HAP-1 (cell line): ENCODE measurements around the gene CELSR3.

ENCODE experiments used
- DNase-seq, 2 experiments: peaks; one replicate each; pipeline ENCODE4 v3.0.0-alpha.2; 2016 to 2020; ENCODE audit warnings: low spot score in 2 of 2
- H3K27me3 ChIP-seq: fragments of 250-450 bp; sonication (Bioruptor Pico); 2 replicates; pipeline ENCODE4 v1.5.1; 2020; ENCODE audit warnings: low read depth, mild to moderate bottlenecking, moderate library complexity
- H3K36me3 ChIP-seq: fragments of 250-450 bp; sonication (Bioruptor Pico); replicated peaks from 2 replicates; pipeline ENCODE4 v1.5.1; 2020; ENCODE audit warnings: mild to moderate bottlenecking
- H3K4me1 ChIP-seq: fragments of 250-450 bp; sonication (Bioruptor Pico); 2 replicates; pipeline ENCODE4 v1.5.1; 2020; ENCODE audit warnings: mild to moderate bottlenecking
- H3K4me3 ChIP-seq: fragments of 250-450 bp; sonication (Bioruptor Pico); 2 replicates; pipeline ENCODE4 v1.5.1; 2020; ENCODE audit warnings: mild to moderate bottlenecking, moderate library complexity
- H3K9me3 ChIP-seq: fragments of 250-450 bp; sonication (Bioruptor Pico); 2 replicates; pipeline ENCODE4 v1.5.1; 2020; ENCODE audit warnings: mild to moderate bottlenecking, moderate library complexity
- in situ Hi-C: fragments of 300-500 bp; cut with MboI; formaldehyde crosslinking; loops from 3 replicates; pipeline ENCODE4 v1.14.3; 2020; ENCODE audit warnings: low sequenced_read_pairs, inconsistent platforms, mixed read lengths

Gene CELSR3

DNA sequence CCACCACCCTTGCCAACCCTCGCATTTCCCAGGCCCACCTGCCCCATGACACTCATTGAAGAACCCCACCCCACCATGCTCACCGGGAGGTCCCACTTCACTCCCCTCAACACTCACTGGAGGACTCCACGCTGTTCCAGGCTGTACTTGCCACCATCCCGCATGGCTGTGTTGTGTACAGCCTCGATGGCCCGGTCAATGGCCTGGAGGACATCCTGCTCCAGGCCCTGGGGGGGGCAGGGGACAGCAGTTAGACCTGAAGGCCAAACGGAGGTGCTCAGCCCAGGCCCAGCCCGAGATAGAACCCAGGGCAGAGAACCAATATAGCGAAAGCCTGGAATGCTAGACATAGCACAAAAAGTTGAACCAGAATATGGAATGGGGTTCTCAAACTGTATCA, 20.1 kb upstream of the CELSR3 start:
- DNase-seq: no peak
- in situ Hi-C loops: no loop called here

DNA sequence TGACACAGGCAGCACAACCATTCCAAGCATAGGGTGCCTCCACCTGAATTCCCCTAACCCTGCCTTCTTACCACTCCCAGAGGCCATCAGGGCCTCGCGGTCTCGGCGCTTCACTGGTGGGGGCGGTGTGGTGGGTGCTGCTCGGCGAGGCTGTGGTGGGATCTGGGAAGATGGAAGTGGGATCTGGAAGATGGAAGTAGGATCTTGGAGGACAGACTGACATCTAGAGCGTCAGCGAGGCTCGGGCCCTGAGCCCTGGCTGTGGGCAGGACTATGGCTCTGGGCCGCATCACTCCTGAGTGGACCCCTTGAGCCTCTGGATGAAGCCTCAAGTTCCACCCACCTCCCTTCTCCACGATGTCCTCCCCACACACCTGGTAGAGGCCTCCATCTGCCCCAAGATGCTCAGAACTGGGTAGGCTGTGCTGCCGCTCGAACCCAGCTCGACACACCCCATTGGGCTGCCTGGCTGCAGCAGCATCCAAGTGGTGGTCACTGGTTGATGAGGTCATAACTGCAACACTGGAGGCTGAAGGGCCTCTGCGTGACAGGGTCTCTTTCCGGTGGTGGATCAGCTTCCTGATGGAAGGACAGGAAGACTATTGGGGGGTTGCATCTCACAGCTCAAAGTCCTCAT, 19.4 kb upstream of the CELSR3 start:
- no peak for DNase-seq
- H3K4me1 ChIP-seq: peaks cover 13% of the 10 kb centered on the region
- H3K27me3 ChIP-seq: no peaks in the 10 kb centered on the region
- no peak overlapping the region for H3K4me3 ChIP-seq
- H3K36me3 ChIP-seq: peaks cover 51% of the 10 kb centered on the region
- in situ Hi-C loops: no loop called here
- no peaks in the 10 kb centered on the region for H3K9me3 ChIP-seq

More for the DNA sequence above, 20.1 kb upstream of the CELSR3 start:
- no peak overlapping the region for H3K4me3 ChIP-seq
- H3K4me1 ChIP-seq: peaks cover 13% of the 10 kb centered on the region
- H3K36me3 ChIP-seq: peaks cover 52% of the 10 kb centered on the region
- H3K9me3 ChIP-seq: no peaks in the 10 kb centered on the region
- no peaks in the 10 kb centered on the region for H3K27me3 ChIP-seq

DNA sequence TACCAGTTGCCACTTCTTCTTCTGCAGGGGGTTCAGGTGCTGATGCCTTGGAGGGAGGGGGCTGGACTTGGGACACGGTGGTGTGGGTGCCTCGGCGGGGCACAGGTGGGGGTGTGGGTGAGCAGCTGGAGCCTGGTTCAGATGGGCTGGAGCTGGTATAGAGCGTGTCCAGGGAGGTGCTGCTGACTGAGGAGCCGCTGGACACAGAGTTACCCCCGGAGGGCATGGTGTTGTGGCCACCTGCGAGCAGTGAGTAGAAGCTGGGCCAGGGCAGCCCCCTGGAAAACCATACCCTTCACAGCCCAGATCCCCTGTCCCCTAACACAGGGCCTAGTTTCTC, 18.8 kb upstream of the CELSR3 start:
- in situ Hi-C loops: no loop called here
- Histone ChIP-seq H3K27me3 (no peaks in the 10 kb centered on the region), H3K4me3 (no peak overlapping the region), H3K4me1 (peaks cover 13% of the 10 kb centered on the region), H3K9me3 (no peaks in the 10 kb centered on the region), H3K36me3 (peaks cover 52% of the 10 kb centered on the region)
- DNase-seq: no peak

DNA sequence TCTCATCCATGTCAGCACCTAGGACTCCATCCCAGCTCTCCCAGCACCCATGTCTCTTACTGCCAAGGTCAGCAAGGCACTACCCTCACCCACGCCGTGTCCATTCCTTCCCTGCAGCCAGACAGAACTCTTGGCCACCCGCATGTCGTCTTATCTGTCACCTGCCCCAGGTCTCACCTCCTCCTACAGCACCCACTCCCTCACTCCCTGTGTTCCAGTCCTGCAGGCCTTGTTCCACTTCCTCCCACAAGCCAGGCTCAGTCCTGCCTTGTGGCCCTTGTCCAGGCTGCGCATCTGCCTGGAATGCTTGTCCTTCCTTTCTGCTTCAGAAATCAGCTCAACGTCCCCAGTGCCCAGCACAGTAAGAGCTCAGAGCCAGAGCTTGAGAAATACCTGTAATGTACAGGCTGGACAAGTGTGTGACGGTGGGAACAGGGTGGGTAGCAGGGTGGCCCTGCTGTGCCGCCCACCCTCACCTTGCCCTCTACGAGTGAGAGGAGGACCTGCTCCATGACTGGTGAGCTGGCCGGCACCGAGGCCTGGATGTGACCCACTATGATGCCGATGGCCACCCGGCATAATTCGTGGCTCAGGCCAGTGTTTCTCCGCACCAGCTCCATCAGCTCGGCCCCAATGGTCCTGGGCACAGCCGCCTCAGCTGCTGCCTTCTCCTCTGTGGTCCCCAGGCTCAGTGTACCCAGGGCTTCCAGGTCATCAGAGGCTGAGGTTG, 18.3 kb upstream of the CELSR3 start:
- Histone ChIP-seq H3K4me1 (peaks cover 13% of the 10 kb centered on the region), H3K36me3 (peaks cover 58% of the 10 kb centered on the region), H3K27me3 (no peaks in the 10 kb centered on the region), H3K9me3 (no peaks in the 10 kb centered on the region), H3K4me3 (no peak overlapping the region)
- in situ Hi-C loops: no loop called here
- DNase-seq: no peak

DNA sequence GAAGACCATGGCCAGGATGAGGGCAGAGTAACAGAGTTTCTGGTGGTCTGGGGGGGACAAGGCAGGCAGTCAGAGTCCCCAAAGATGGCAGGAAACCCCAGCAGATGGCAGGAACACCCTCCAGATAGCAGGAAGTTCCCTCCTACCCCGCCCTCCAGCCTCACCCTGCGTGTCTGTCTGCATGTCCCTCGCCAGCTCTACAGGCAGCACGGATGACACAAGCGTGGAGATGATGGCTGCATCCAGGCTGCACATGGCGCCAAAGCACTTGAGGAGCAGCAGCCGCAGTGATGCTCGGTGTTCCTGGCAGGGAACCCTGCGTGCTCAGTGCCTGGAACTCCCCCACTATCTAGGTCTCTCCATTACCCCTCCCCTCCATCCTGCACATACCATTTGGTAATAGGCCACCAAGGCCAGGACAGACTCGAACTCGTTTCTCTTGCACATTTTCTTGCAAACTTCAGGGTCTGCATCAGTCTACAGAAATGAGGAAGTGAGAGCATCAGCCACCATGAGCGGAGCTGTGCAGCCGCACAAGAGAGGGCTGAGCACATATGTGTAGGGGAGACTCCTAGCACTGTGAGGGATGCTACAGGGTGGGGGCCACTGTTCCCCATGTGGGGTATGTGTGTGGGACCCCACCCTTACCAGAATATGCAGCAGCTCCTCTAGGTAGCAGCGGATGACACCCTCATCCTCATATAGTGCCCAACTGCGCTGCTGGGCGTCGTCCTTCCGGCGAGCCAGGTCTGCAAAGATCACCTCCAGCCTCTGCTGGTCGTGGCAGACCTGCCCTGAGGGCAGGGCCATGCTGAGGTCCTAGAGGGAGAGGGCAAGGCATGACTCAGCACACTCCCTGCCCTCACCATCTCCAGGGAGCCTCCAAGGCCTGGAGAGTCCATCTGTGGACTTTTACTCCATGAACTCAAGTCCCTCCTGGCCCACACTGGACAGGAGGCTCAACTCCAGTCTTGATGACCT, 17.0 kb upstream of the CELSR3 start:
- peaks cover 11% of the 10 kb centered on the region for H3K4me1 ChIP-seq
- in situ Hi-C loops: no loop called here
- H3K4me3 ChIP-seq: no peak overlapping the region
- H3K36me3 ChIP-seq: peaks cover 66% of the 10 kb centered on the region
- H3K9me3 ChIP-seq: no peaks in the 10 kb centered on the region
- no peaks in the 10 kb centered on the region for H3K27me3 ChIP-seq
- no peak for DNase-seq

DNA sequence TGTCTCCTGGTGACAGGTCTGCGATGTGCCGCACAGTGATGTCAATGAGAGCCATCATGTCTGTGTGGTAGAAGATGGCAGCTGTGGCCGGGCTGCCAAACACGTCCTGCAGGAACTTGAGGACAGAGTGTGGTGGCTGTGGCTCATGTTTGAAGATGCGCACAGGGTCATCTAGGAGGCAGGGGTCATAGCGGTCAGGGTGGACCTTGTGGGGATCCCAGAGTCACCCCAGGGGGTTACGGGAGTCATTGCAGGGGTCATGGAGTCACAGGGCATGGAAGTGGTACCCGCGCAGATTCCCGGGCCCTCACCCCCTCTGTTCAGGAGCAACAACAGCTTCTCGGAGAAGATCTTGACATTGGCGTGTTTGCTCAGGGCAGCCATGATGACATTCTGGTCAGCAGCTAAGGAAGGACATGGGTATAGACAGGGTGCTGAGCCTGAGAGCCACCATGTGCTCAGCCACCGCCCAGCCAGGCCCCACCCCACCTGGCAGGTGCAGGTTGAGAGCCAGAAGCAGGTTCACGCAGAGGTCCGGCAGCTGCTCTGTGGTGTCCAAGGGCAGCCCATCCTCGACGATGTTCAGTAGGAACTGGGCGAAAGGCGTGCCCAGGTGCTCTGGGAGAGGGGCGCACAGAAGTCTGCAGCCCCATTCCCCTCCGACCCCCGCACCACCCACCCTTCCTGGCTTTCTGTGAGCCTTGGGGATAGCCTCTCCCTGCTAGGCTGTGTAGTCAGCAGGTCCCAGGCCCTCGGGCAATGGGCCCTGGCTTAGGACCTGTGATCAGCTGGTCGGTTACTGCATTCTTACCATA, 16.1 kb upstream of the CELSR3 start:
- no peak overlapping the region for H3K4me3 ChIP-seq
- DNase-seq: no peak
- H3K4me1 ChIP-seq: peaks cover 2% of the 10 kb centered on the region
- in situ Hi-C loops: no loop called here
- H3K9me3 ChIP-seq: no peaks in the 10 kb centered on the region
- no peaks in the 10 kb centered on the region for H3K27me3 ChIP-seq
- peaks cover 69% of the 10 kb centered on the region for H3K36me3 ChIP-seq

DNA sequence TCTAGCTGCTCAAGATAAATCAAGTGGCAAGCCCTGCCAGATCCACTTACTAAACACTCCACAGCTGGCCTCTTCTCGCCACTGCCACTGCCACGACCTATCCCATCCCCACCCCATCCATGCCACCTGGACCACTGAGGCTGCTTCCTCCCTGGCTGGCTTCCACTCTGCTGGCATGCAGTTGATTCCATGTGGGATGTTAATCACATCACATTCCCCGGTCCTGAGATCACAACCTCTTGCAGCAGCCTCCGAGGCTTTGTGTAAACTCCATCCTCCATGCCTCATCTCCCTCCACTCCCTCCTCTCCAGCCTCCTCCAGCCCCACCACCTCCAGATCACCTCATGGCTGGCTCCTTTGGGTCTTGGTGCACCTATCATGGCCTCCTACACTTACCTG, 15.4 kb upstream of the CELSR3 start:
- H3K4me1 ChIP-seq: no peaks in the 10 kb centered on the region
- no peaks in the 10 kb centered on the region for H3K9me3 ChIP-seq
- H3K27me3 ChIP-seq: no peaks in the 10 kb centered on the region
- in situ Hi-C loops: no loop called here
- peaks cover 69% of the 10 kb centered on the region for H3K36me3 ChIP-seq
- no peak for DNase-seq
- H3K4me3 ChIP-seq: no peak overlapping the region

DNA sequence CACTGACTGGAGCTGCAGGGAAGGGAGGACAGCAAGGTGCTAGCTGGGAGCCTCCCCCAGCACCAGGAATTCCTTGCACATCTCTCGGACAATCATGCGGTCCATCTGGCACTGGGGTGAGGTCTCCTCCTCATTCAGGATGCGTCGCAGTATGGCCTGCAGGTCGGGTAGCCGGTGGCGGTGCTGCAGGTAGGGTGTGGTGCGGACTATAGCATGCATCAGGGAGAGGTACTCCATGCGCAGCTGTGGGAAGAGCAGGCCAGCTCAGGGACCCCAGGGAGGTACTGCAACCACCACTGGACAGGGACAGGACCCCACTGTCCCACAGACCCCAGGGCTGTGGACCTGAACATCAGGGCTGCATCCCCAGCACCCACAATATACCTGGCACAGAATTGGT, 11.8 kb upstream of the CELSR3 start:
- H3K27me3 ChIP-seq: no peaks in the 10 kb centered on the region
- peaks cover 46% of the 10 kb centered on the region for H3K36me3 ChIP-seq
- no peak for DNase-seq
- no peaks in the 10 kb centered on the region for H3K4me1 ChIP-seq
- no peaks in the 10 kb centered on the region for H3K9me3 ChIP-seq
- no peak overlapping the region for H3K4me3 ChIP-seq
- in situ Hi-C loops: no loop called here

DNA sequence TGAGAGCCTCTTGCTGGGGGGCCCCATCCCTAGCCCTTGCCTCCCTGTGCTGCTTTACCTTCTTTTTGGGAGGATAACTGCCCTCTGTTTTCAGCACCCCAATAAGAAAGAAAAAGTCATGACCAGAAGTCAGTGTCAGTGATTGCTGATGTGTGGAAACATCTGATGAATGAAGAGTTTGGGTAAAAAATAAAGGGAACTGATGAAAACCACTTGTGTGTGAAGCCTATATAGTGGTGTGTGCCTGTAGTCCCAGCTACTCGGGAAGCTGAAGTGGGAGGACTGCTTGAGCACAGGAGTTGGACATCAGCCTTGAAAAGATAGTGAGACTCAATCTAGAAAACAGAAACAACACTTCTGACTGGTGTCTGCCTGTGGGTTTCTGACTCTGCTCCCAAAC, 9.8 kb upstream of the CELSR3 start:
- Histone ChIP-seq H3K9me3 (no peaks in the 10 kb centered on the region), H3K4me3 (no peak overlapping the region), H3K27me3 (no peaks in the 10 kb centered on the region), H3K36me3 (peaks cover 32% of the 10 kb centered on the region), H3K4me1 (no peaks in the 10 kb centered on the region)
- no peak for DNase-seq
- in situ Hi-C loops: no loop called here

DNA sequence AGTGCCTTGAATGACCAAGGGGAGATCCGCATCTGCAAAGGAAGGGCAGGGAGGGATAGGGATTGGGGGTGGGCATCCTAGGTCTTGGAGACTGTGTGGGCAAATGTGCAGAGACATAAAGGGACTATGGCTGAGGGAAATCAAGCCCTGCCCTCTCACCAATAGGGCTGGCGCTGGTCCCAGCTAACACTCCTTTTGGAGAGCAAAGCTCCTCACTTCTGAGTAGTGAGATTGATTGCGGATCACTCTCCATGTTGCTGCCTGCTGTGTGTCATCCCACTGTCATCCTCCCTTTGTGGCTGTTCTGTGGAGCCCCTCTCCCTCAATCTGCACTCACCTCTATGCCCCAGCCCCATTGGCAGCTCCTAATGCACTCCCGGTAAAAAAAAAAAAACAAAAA, 2.2 kb upstream of the CELSR3 start:
- in situ Hi-C loops: no loop called here
- H3K4me1 ChIP-seq: peaks cover 15% of the 10 kb centered on the region
- H3K4me3 ChIP-seq: no peak overlapping the region
- DNase-seq: no peak
- H3K36me3 ChIP-seq: 0 out of 2 replicates have a peak, but pooled peaks cover 6% of the 10 kb centered on the region
- no peaks in the 10 kb centered on the region for H3K27me3 ChIP-seq
- H3K9me3 ChIP-seq: no peaks in the 10 kb centered on the region

DNA sequence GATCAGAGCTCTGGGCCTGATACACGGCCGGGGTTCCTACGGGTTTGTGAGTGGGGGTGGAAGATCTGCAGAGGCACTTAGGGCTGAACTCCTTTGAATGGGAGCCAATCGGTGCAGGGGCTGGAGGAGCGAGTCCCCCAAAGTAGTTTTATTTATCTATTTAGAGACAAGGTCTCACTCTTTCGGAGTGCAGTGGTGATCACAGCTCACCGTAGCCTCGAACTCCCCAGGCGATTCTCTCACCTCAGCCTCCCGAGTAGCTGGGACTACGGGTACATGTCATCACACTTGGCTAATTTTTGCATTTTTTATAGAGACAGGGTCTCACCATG, 1.6 kb upstream of the CELSR3 start:
- no peaks in the 10 kb centered on the region for H3K9me3 ChIP-seq
- H3K4me1 ChIP-seq: peaks cover 15% of the 10 kb centered on the region
- H3K36me3 ChIP-seq: 0 out of 2 replicates have a peak, but pooled peaks cover 3% of the 10 kb centered on the region
- H3K27me3 ChIP-seq: no peaks in the 10 kb centered on the region
- in situ Hi-C loops: no loop called here
- H3K4me3 ChIP-seq: peak overlapping the region; percentile 60
- no peak for DNase-seq

DNA sequence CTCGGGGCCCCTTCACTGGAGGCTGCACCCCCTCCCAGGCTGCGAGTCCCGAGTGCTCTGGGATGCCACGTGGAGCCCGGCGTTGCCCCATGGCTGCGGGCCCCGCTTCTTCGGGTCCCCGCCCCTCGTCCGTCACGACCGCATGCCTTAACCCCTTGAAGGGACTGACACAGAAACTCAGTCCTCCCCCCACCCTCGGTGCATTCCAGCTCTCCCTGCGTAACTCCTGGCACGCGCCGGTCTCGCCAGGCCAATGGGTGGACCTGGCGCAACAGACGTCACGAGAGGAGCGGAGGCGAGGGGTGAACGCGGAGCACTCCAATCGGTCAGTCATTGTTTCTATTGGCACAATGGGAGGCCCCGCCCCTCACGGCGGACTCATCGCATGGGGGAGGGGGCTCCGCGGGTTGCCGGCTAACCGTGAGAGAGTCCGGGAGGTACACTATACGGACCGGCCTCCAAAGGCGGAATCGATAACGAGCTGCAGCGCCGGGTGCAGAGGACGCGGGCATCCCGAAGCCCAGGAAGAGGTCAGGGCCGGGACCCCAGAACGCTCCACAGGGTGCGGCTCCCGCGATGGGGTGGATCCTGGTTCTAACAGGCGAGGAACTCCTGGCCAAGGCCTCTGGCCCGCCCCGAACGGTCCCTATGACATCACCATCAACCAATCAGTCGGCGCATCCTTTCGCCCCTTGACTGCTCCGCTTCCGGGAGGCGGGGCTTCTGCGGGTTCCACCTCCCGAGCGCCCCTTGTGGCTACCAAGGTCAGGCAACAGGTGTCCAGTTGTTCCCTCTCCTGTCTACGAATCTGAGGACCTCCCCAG, 1.0 kb upstream of the CELSR3 start:
- in situ Hi-C loops: no loop called here
- DNase-seq: peak; percentile 96 to 99
- Histone ChIP-seq H3K36me3 (0 out of 2 replicates have a peak, but pooled peaks cover 2% of the 10 kb centered on the region), H3K9me3 (no peaks in the 10 kb centered on the region), H3K4me1 (peaks cover 15% of the 10 kb centered on the region), H3K27me3 (no peaks in the 10 kb centered on the region), H3K4me3 (peak overlapping the region; percentile 60)
